Skeletal muscle satellite cell (primary cell): ENCODE measurements around the gene SMC3. TPM values are rescaled to one million over a fixed set of nuclear protein-coding genes. Genes with fewer than 3 reads are reported as not detected.
"Not testable (repeated sequence)": the region's sequence is repeated elsewhere in the genome, so short reads cannot be mapped to it uniquely, and the experiment has no call there.

Source experiments
- H3K27me3 ChIP-seq: 2 replicates; pipeline ENCODE4 v1.7.0; 2013; ENCODE audit warnings: low read length; ENCODE audit not compliant: control insufficient read depth, insufficient read depth
- H3K36me3 ChIP-seq: 2 replicates; pipeline ENCODE4 v1.7.0; 2013; ENCODE audit warnings: mild to moderate bottlenecking, control low read depth, low read length; ENCODE audit not compliant: insufficient read depth
- H3K4me1 ChIP-seq: 2 replicates; pipeline ENCODE4 v1.7.0; 2013; ENCODE audit warnings: low read length; ENCODE audit not compliant: control insufficient read depth, insufficient read depth
- H3K4me2 ChIP-seq: 2 replicates; pipeline ENCODE4 v1.7.0; 2013; ENCODE audit warnings: mild to moderate bottlenecking, low read length
- H3K4me3 ChIP-seq: 2 replicates; pipeline ENCODE4 v1.7.0; 2013; ENCODE audit warnings: low read length
- H3K9ac ChIP-seq: 2 replicates; pipeline ENCODE4 v1.7.0; 2013; ENCODE audit warnings: mild to moderate bottlenecking, low read depth, low read length, moderate library complexity
- H3K9me3 ChIP-seq: replicated peaks from 2 replicates; pipeline ENCODE4 v1.7.0; 2013; ENCODE audit warnings: mild to moderate bottlenecking, control low read depth, low read length
- total RNA-seq: library from RNA; depleted of rRNA; stranded (reverse); fragments of >200 nt; gene quantifications from 2 replicates; pipeline ENCODE4 v1.2.3, GENCODE V29; 2012; rRNA removed

SMC3 gene
- total RNA-seq, result 13.5 and 16.7 TPM in 2 replicates

GRCh38 chr10:110567201-110568054, at the start of gene SMC3:
TSS of gene SMC3 (plus strand) at chr10:110567695. CDS start at chr10:110567817, 122 bp downstream.
- H3K4me2 ChIP-seq, result peak within 1 kb of the TSS; percentile 94
- H3K9me3 ChIP-seq, result no peaks in the 10 kb centered on the region
- peaks cover 13% of the 10 kb centered on the region for H3K4me1 ChIP-seq
- peaks cover 9% of the 10 kb centered on the region for H3K36me3 ChIP-seq
- peak within 1 kb of the TSS; percentile 96 for H3K4me3 ChIP-seq
- no peaks in the 10 kb centered on the region for H3K27me3 ChIP-seq
- peak within 1 kb of the TSS; percentile 95 for H3K9ac ChIP-seq

- peaks cover 40% of the 10 kb centered on the region for H3K4me1 ChIP-seq
- H3K4me2 ChIP-seq, result no peak overlapping the region
- no peaks in the 10 kb centered on the region for H3K27me3 ChIP-seq
- H3K36me3 ChIP-seq, result peaks cover 10% of the 10 kb centered on the region
- H3K9ac ChIP-seq, result no peak overlapping the region
- H3K9me3 ChIP-seq, result no peaks in the 10 kb centered on the region
- H3K4me3 ChIP-seq, result no peak overlapping the region
These were observed 45.0 kb upstream of the SMC3 start for GRCh38 chr10:110522365-110522988.

- H3K27me3 ChIP-seq, result no peaks in the 10 kb centered on the region
- H3K9me3 ChIP-seq, result no peaks in the 10 kb centered on the region
- H3K4me3 ChIP-seq, result no peak overlapping the region
- H3K9ac ChIP-seq, result no peak overlapping the region
- H3K36me3 ChIP-seq, result peaks cover 5% of the 10 kb centered on the region
- peaks cover 52% of the 10 kb centered on the region for H3K4me1 ChIP-seq
- H3K4me2 ChIP-seq, result no peak overlapping the region
These were observed 43.8 kb upstream of the SMC3 start for GRCh38 chr10:110523736-110524135.

DNA sequence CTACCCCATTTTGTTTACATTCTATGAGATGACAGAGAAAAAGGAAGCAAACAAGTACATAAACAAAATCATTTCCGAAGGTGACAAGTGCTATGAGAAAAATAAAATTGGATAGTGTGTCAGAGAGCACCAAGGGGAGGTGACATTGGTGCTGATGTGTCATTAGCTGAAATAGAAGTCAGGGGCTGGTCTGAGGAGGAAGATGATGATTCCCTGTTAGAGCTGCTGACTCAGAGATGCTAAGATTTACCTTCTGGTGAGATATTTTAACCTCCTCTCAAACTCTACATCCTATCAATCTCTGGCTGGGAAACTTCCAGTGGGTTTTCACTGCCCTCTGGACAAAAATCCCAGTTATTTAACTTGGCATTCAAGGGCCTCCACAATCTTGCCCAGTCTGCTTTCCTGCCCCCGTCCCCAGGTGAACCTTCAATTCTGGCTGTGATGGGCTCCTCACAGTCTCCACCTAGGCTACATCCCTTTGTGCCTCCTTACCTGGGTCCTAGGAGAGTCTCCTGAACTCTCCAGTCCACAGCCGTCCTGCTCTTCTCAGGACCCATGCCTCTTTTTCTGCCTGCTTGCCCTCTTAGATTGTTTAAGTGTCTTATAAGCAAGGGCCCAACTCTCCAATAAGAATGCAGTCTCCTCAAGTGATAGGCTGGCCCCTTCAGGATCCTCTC, 43.2 kb upstream of the SMC3 start:
- H3K4me1 ChIP-seq, result peaks cover 58% of the 10 kb centered on the region
- H3K4me2 ChIP-seq, result no peak overlapping the region
- no peaks in the 10 kb centered on the region for H3K9me3 ChIP-seq
- no peaks in the 10 kb centered on the region for H3K27me3 ChIP-seq
- H3K9ac ChIP-seq, result no peak overlapping the region
- no peak overlapping the region for H3K4me3 ChIP-seq
- peaks cover 5% of the 10 kb centered on the region for H3K36me3 ChIP-seq

DNA sequence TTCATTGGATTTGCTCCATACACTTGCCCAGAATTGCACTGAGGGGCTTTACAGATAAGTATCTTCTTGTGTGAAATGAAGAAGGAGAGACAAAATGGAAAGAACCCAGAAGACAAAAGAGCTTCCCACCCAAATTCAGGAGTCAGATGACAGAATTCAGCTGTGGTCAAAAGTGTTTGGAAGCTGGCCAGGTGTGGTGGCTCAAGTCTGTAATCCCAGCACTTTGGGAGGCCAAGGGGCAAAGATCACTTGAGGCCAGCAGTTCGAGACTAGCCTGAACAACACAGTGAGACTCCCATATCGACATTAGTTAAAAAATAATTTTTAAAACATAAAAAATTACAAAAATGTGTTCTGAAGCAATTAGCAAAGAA, 42.6 kb upstream of the SMC3 start:
- peaks cover 5% of the 10 kb centered on the region for H3K36me3 ChIP-seq
- no peak overlapping the region for H3K9ac ChIP-seq
- H3K4me1 ChIP-seq, result peaks cover 63% of the 10 kb centered on the region
- no peak overlapping the region for H3K4me2 ChIP-seq
- H3K9me3 ChIP-seq, result no peaks in the 10 kb centered on the region
- H3K4me3 ChIP-seq, result no peak overlapping the region
- H3K27me3 ChIP-seq, result no peaks in the 10 kb centered on the region

GRCh38 chr10:110525349-110526260, 41.9 kb upstream of the SMC3 start:
- no peaks in the 10 kb centered on the region for H3K9me3 ChIP-seq
- no peak overlapping the region for H3K4me3 ChIP-seq
- H3K4me2 ChIP-seq, result peak overlapping the region; percentile 29
- H3K27me3 ChIP-seq, result no peaks in the 10 kb centered on the region
- peak overlapping the region; percentile 42 for H3K9ac ChIP-seq
- peaks cover 70% of the 10 kb centered on the region for H3K4me1 ChIP-seq
- peaks cover 5% of the 10 kb centered on the region for H3K36me3 ChIP-seq

GRCh38 chr10:110527731-110528171, 39.7 kb upstream of the SMC3 start:
- no peaks in the 10 kb centered on the region for H3K9me3 ChIP-seq
- peaks cover 66% of the 10 kb centered on the region for H3K4me1 ChIP-seq
- no peaks in the 10 kb centered on the region for H3K36me3 ChIP-seq
- no peaks in the 10 kb centered on the region for H3K27me3 ChIP-seq
- H3K9ac ChIP-seq, result peak overlapping the region; percentile 19
- H3K4me3 ChIP-seq, result no peak overlapping the region
- peak overlapping the region; percentile 5 for H3K4me2 ChIP-seq

DNA sequence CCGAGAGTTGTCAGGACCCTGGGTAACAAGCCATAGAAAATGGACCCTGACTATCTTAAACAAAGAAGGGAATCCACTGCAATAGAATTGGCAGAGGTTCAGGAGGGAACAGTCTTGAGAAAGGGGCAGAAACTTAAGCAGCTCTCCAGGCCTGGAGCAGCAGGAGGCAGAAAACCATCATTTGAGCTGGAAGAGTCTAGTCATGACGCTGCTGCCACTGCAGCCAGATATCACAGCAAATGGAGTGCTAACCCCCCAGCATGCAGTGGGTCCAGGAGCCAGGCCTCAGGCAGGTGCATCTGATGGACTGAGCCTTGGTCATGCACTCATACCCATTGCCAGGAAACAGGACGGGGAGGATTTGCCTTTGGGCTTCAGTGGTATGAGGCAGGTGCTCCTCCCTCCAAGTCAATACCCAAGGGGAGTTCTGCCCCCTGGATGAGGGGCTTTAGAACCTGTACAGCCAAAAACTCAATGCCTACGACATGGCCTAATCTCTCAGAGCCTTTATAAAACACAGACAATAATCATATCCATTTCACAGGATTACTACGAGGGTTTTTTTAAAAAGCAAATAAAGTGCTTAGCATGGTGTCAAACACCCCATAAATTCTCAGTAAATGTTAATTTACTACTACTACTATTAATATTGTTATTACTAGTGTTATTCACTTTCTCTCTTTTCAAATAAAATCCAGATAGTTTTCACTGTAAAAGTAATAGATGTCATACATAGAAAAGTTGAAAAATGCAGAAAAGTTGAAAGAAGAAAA, 39.1 kb upstream of the SMC3 start:
- Histone ChIP-seq H3K9ac (peak overlapping the region; percentile 19), H3K4me3 (no peak overlapping the region), H3K27me3 (no peaks in the 10 kb centered on the region)

GRCh38 chr10:110528997-110529524, 38.4 kb upstream of the SMC3 start:
- not testable (repeated sequence) for H3K9ac ChIP-seq, H3K9me3 ChIP-seq
- H3K4me1 ChIP-seq, result peaks cover 68% of the 10 kb centered on the region

More for the DNA sequence above, 39.1 kb upstream of the SMC3 start:
- no peaks in the 10 kb centered on the region for H3K36me3 ChIP-seq
- peaks cover 70% of the 10 kb centered on the region for H3K4me1 ChIP-seq
- H3K4me2 ChIP-seq, result peak overlapping the region; percentile 5
- no peaks in the 10 kb centered on the region for H3K9me3 ChIP-seq

GRCh38 chr10:110529596-110530011, 37.9 kb upstream of the SMC3 start:
- H3K4me2 ChIP-seq, result peak overlapping the region; percentile 74
- H3K9me3 ChIP-seq, result no peaks in the 10 kb centered on the region
- peaks cover 63% of the 10 kb centered on the region for H3K4me1 ChIP-seq
- no peaks in the 10 kb centered on the region for H3K27me3 ChIP-seq
- H3K9ac ChIP-seq, result peak overlapping the region; percentile 57
- no peaks in the 10 kb centered on the region for H3K36me3 ChIP-seq
- H3K4me3 ChIP-seq, result no peak overlapping the region

More at GRCh38 chr10:110528997-110529524, 38.4 kb upstream of the SMC3 start:
- H3K4me3 ChIP-seq, H3K36me3 ChIP-seq, H3K27me3 ChIP-seq: not testable (repeated sequence)
- H3K4me2 ChIP-seq, result peak overlapping the region; percentile 12
